PFSK-1 (cell line): ENCODE measurements around the gene CEP72.

Experiments
- FOXP2 ChIP-seq: optimal IDR thresholded peaks from 2 replicates; pipeline ENCODE3; 2011; ENCODE audit warnings: borderline replicate concordance, control low read depth, inconsistent platforms; ENCODE audit not compliant: insufficient read depth; ENCODE audit errors: extremely low read length, extremely low read depth
- POLR2AphosphoS5 ChIP-seq: IDR thresholded peaks from 2 replicates; pipeline ENCODE4 v1.6.1; 2012; ENCODE audit warnings: low read depth, mild to moderate bottlenecking, control low read depth, low read length, moderate library complexity
- REST ChIP-seq, 2 experiments: IDR thresholded peaks; 2 replicates each; pipeline versions ENCODE4 v1.6.1 to v1.8.0; 2011 to 2012; ENCODE audit warnings: low read depth in 2 of 2, low read length in 2 of 2, control low read depth in 1 of 2, inconsistent platforms in 1 of 2, mild to moderate bottlenecking in 1 of 2, moderate library complexity in 1 of 2; ENCODE audit not compliant: insufficient read depth in 1 of 2
- SIN3A ChIP-seq: IDR thresholded peaks from 2 replicates; pipeline ENCODE4 v1.6.1; 2012; ENCODE audit warnings: mild to moderate bottlenecking, low read length, moderate library complexity, borderline replicate concordance; ENCODE audit not compliant: insufficient read depth
- TAF1 ChIP-seq: IDR thresholded peaks from 2 replicates; pipeline ENCODE4 v1.6.1; 2012; ENCODE audit warnings: low read length, control low read depth, borderline replicate concordance; ENCODE audit not compliant: insufficient read depth

GRCh38 chr5:641331-641765 is 29.2 kb downstream of the CEP72 start:
- TF ChIP-seq TAF1: no peak
- no peak for TF ChIP-seq FOXP2
- TF ChIP-seq POLR2AphosphoS5: no peak
- no peak for TF ChIP-seq REST (IDR thresholded peaks at IDR 0.05; ENCODE audit: insufficient read depth in 1 of 2, low read depth in 2 of 2, low read length in 2 of 2)
- no peak for TF ChIP-seq SIN3A
